Gastroesophageal sphincter (tissue), 4 donors: ENCODE measurements around the gene RUNX3. TPM values are rescaled to one million over a fixed set of nuclear protein-coding genes. Genes with fewer than 3 reads are reported as not detected.

Experiments used
- ATAC-seq: fragments of 150-250 bp; one replicate; pipeline ENCODE4 v1.9.1; 2016; ENCODE audit warnings: mild to moderate bottlenecking, moderate library complexity
- H3K27ac ChIP-seq, 4 donors: fragments of 200-600 bp; sonication (generic) in 3 of 4; 1 replicate in 3 of 4; 2 replicates in 1 of 4; pipeline ENCODE4 v1.5.1; 2016 to 2019
- H3K27me3 ChIP-seq: fragments of 200-600 bp; sonication (generic); one replicate; pipeline ENCODE4 v1.5.1; 2019
- H3K36me3 ChIP-seq, 2 donors: fragments of 200-600 bp; sonication (generic); one replicate each; pipeline ENCODE4 v1.5.1; 2019; ENCODE audit warnings: control low read depth in 1 of 2
- H3K4me1 ChIP-seq, 3 donors: fragments of 200-600 bp; sonication (generic); 1 replicate in 2 of 3; 2 replicates in 1 of 3; pipeline ENCODE4 v1.5.1; 2016 to 2019; ENCODE audit warnings: control low read depth in 2 of 3
- H3K4me3 ChIP-seq, 2 donors: fragments of 200-600 bp; sonication (generic); one replicate each; pipeline ENCODE4 v1.5.1; 2019; ENCODE audit warnings: mild to moderate bottlenecking in 1 of 2, moderate library complexity in 1 of 2
- H3K9me3 ChIP-seq, 3 donors: fragments of 200-600 bp; sonication (generic); one replicate each; pipeline ENCODE4 v1.5.1; 2017 to 2019; ENCODE audit warnings: control low read depth in 2 of 3
- CTCF ChIP-seq, 4 experiments: fragments of 200-600 bp in 2 of 4; fragments of 450-650 bp in 2 of 4; sonication (generic) in 1 of 4; IDR thresholded peaks; one replicate each; pipeline ENCODE4 v1.5.1; 2017 to 2019; ENCODE audit warnings: antibody characterized with exemption in 4 of 4, mild to moderate bottlenecking in 2 of 4, moderate library complexity in 2 of 4
- EP300 ChIP-seq: sonication (generic); formaldehyde crosslinking; IDR thresholded peaks from one replicate; pipeline ENCODE4 v1.6.1; 2017; ENCODE audit warnings: antibody characterized with exemption, mild to moderate bottlenecking
- POLR2A ChIP-seq, 2 donors: fragments of 450-650 bp; IDR thresholded peaks; one replicate each; pipeline ENCODE4 v1.6.1; 2017; ENCODE audit warnings: antibody characterized with exemption in 2 of 2, mild to moderate bottlenecking in 2 of 2, moderate library complexity in 1 of 2
- POLR2AphosphoS5 ChIP-seq: sonication (generic); formaldehyde crosslinking; IDR thresholded peaks from one replicate; pipeline ENCODE4 v1.6.1; 2017; ENCODE audit warnings: antibody characterized with exemption
- WGBS, 2 donors: methylation state at CpG; one replicate each; pipeline ENCODE4 v1.1.5; 2018; ENCODE audit warnings: low coverage in 1 of 2; 5-methylcytosine and 5-hydroxymethylcytosine counted together
- total RNA-seq, 4 donors: library from RNA; depleted of rRNA; stranded (reverse); fragments of >200 nt; gene quantifications; one replicate each; pipeline ENCODE4 v1.1.0, GENCODE V29; 2016

The RUNX3 gene
- total RNA-seq, 4 donors from 2014 or later = 0.62 to 2.0 (median 1.3) TPM

GRCh38 chr1:24959623-24959975 lies 29.5 kb upstream of the RUNX3 start:
- no peak for ATAC-seq
- no peak overlapping the region for H3K4me3 ChIP-seq
- TF ChIP-seq CTCF (IDR thresholded peaks at IDR 0.05) (no peak), POLR2AphosphoS5 (no peak), POLR2A (IDR thresholded peaks at IDR 0.05) (no peak), EP300 (no peak)
- H3K36me3 ChIP-seq = no peaks in the 10 kb centered on the region
- H3K9me3 ChIP-seq = no peaks in the 10 kb centered on the region
- 67 to 79% methylated on average over 4 to 5 of the region's 8 CpGs for WGBS, 2 donors
- no peaks in the 10 kb centered on the region for H3K4me1 ChIP-seq
- H3K27me3 ChIP-seq = peaks cover 71% of the 10 kb centered on the region
- H3K27ac ChIP-seq = no peak overlapping the region

- Histone ChIP-seq H3K4me3 (no peak overlapping the region), H3K9me3 (no peaks in the 10 kb centered on the region), H3K27ac (no peak overlapping the region), H3K36me3 (no peaks in the 10 kb centered on the region), H3K4me1 (no peaks in the 10 kb centered on the region), H3K27me3 (peaks cover 65% of the 10 kb centered on the region)
- TF ChIP-seq CTCF (IDR thresholded peaks at IDR 0.05) (no peak), POLR2AphosphoS5 (no peak), POLR2A (IDR thresholded peaks at IDR 0.05) (no peak), EP300 (no peak)
- 40 to 60% methylated on average over 1 to 2 of the region's 23 CpGs for WGBS, 2 donors
- ATAC-seq = no peak
These were observed 28.9 kb upstream of the RUNX3 start for GRCh38 chr1:24958766-24959622.

GRCh38 chr1:24957808-24958752 lies 28.0 kb upstream of the RUNX3 start:
- Histone ChIP-seq H3K27me3 (peaks cover 56% of the 10 kb centered on the region), H3K4me1 (no peaks in the 10 kb centered on the region), H3K4me3 (no peak overlapping the region), H3K27ac (no peak overlapping the region), H3K9me3 (no peaks in the 10 kb centered on the region), H3K36me3 (no peaks in the 10 kb centered on the region)
- no peak for TF ChIP-seq CTCF (IDR thresholded peaks at IDR 0.05)
- TF ChIP-seq POLR2AphosphoS5 = no peak
- TF ChIP-seq POLR2A (IDR thresholded peaks at IDR 0.05) = no peak
- TF ChIP-seq EP300 = no peak
- ATAC-seq = no peak
- WGBS, 2 donors = 98 to 100% methylated on average over 2 to 7 of the region's 16 CpGs

- no peaks in the 10 kb centered on the region for H3K36me3 ChIP-seq
- WGBS, 2 donors = 67 to 69% methylated on average over 9 to 10 of the region's 16 CpGs
- no peak for ATAC-seq
These were observed 27.1 kb upstream of the RUNX3 start for GRCh38 chr1:24957016-24957807.

More at GRCh38 chr1:24957016-24957807, 27.1 kb upstream of the RUNX3 start:
- H3K9me3 ChIP-seq = no peaks in the 10 kb centered on the region
- TF ChIP-seq POLR2AphosphoS5 (no peak), EP300 (no peak), CTCF (IDR thresholded peaks at IDR 0.05) (no peak), POLR2A (IDR thresholded peaks at IDR 0.05) (no peak)
- no peak overlapping the region for H3K27ac ChIP-seq
- H3K4me1 ChIP-seq = no peaks in the 10 kb centered on the region
- H3K27me3 ChIP-seq = peaks cover 51% of the 10 kb centered on the region
- no peak overlapping the region for H3K4me3 ChIP-seq
